NCI-H2171 (cell line): Measurements from ENCODE around the gene RUNX1.

ENCODE experiments used
- DNase-seq: peaks from one replicate; lab custom pipeline; 2025; lab: John Stamatoyannopoulos, UW

Gene RUNX1

GRCh38 chr21:34825101-34825500 lies 224.0 kb downstream of the RUNX1 start:
- DNase-seq: no peak

- no peak for DNase-seq
These were observed 224.8 kb downstream of the RUNX1 start for GRCh38 chr21:34824314-34824713.

- DNase-seq: no peak
These were observed 226.2 kb downstream of the RUNX1 start for GRCh38 chr21:34822942-34823341.

- no peak for DNase-seq
These were observed 226.9 kb downstream of the RUNX1 start for GRCh38 chr21:34822168-34822567.

- no peak for DNase-seq
These were observed 227.4 kb downstream of the RUNX1 start for GRCh38 chr21:34821717-34822116.

- DNase-seq: no peak
These were observed 229.1 kb downstream of the RUNX1 start for GRCh38 chr21:34820051-34820450.

GRCh38 chr21:34819357-34819999 lies 229.6 kb downstream of the RUNX1 start:
- DNase-seq: no peak

- no peak for DNase-seq
These were observed 230.4 kb downstream of the RUNX1 start for GRCh38 chr21:34818662-34819158.

- no peak for DNase-seq
These were observed 231.1 kb downstream of the RUNX1 start for GRCh38 chr21:34817821-34818661.

GRCh38 chr21:34815831-34816705 lies 233.0 kb downstream of the RUNX1 start:
- DNase-seq: no peak

GRCh38 chr21:34814529-34814951 lies 234.6 kb downstream of the RUNX1 start:
- no peak for DNase-seq

GRCh38 chr21:34813266-34813894 lies 235.7 kb downstream of the RUNX1 start:
- no peak for DNase-seq

- DNase-seq: no peak
These were observed 236.4 kb downstream of the RUNX1 start for GRCh38 chr21:34812504-34813265.

- DNase-seq: no peak
These were observed 237.7 kb downstream of the RUNX1 start for GRCh38 chr21:34811368-34811767.

- DNase-seq: no peak
These were observed 238.3 kb downstream of the RUNX1 start for GRCh38 chr21:34810786-34811185.

GRCh38 chr21:34809822-34810221 lies 239.3 kb downstream of the RUNX1 start:
- no peak for DNase-seq

- DNase-seq: no peak
These were observed 240.4 kb downstream of the RUNX1 start for GRCh38 chr21:34808569-34809204.

GRCh38 chr21:34807881-34808568 lies 241.1 kb downstream of the RUNX1 start:
- no peak for DNase-seq

GRCh38 chr21:34807146-34807880 lies 241.8 kb downstream of the RUNX1 start:
- no peak for DNase-seq
